Esophagus squamous epithelium (tissue), 5 donors: ENCODE data around the gene NOL11. TPM values are rescaled to one million over a fixed set of nuclear protein-coding genes. Genes with fewer than 3 reads are reported as not detected.
A peak's percentile ranks its signal among the peaks of the same experiment; 100 is the strongest.

Source experiments
- DNase-seq: peaks from one replicate; lab custom pipeline; 2025; lab: John Stamatoyannopoulos, UW
- H3K27ac ChIP-seq, 4 donors: fragments of 200-600 bp; sonication (generic); one replicate each; pipeline ENCODE4 v1.5.1; 2016 to 2019; ENCODE audit warnings: mild to moderate bottlenecking in 1 of 4
- H3K27me3 ChIP-seq, 4 donors: fragments of 200-600 bp; sonication (generic); 1 replicate in 3 of 4; 2 replicates in 1 of 4; pipeline versions ENCODE4 v1.5.1 to v1.6.0; 2017 to 2021; ENCODE audit warnings: antibody characterized with exemption in 1 of 4
- H3K36me3 ChIP-seq, 3 donors: fragments of 200-600 bp; sonication (generic); one replicate each; pipeline ENCODE4 v1.5.1; 2016 to 2019
- H3K4me1 ChIP-seq, 3 donors: fragments of 200-600 bp; sonication (generic); one replicate each; pipeline ENCODE4 v1.5.1; 2017 to 2019
- H3K4me3 ChIP-seq, 4 donors: fragments of 200-600 bp; sonication (generic); 1 replicate in 3 of 4; 2 replicates in 1 of 4; pipeline ENCODE4 v1.5.1; 2016 to 2019; ENCODE audit warnings: mild to moderate bottlenecking in 2 of 4, moderate library complexity in 1 of 4
- H3K9me3 ChIP-seq, 3 donors: fragments of 200-600 bp; sonication (generic); one replicate each; pipeline ENCODE4 v1.5.1; 2016 to 2019
- CTCF ChIP-seq, 6 experiments: fragments of 450-650 bp in 4 of 6; fragments of 200-600 bp in 2 of 6; sonication (generic) in 2 of 6; IDR thresholded peaks; one replicate each; pipeline ENCODE4 v1.5.1; 2016 to 2019; ENCODE audit warnings: antibody characterized with exemption in 6 of 6, mild to moderate bottlenecking in 4 of 6, moderate library complexity in 4 of 6
- POLR2A ChIP-seq, 4 donors: fragments of 450-650 bp; IDR thresholded peaks; one replicate each; pipeline ENCODE4 v1.6.1; 2017; ENCODE audit warnings: antibody characterized with exemption in 4 of 4, mild to moderate bottlenecking in 4 of 4, moderate library complexity in 3 of 4
- WGBS, 2 donors: methylation state at CpG; one replicate each; pipeline ENCODE4 v1.1.5; 2018; 5-methylcytosine and 5-hydroxymethylcytosine counted together
- intact Hi-C: fragments of 100-400 bp; cut with DNase I; formaldehyde crosslinking; loops from one replicate; pipeline ENCODE4 v1.15.0; 2022
- total RNA-seq, 4 donors: library from RNA; depleted of rRNA; stranded (reverse); fragments of >200 nt; gene quantifications; one replicate each; pipeline ENCODE4 v1.1.0, GENCODE V29; 2016
- donor health status: DM: yes; HTN: yes; CAD: no.

NOL11 gene
- total RNA-seq, 4 donors from 2014 or later, result 22.6 to 40.6 (median 35.1) TPM

GRCh38 chr17:67685351-67685750 is 32.4 kb upstream of the NOL11 start:
- no peak for DNase-seq
- TF ChIP-seq POLR2A (IDR thresholded peaks at IDR 0.05), result no peak
- no peak for TF ChIP-seq CTCF (IDR thresholded peaks at IDR 0.05)
- Histone ChIP-seq H3K4me3 (no peak overlapping the region), H3K36me3 (no peaks in the 10 kb centered on the region), H3K27me3 (no peaks in the 10 kb centered on the region), H3K4me1 (peaks cover 0 to 6% (median 0%) of the 10 kb centered on the region in 3 donors), H3K9me3 (no peaks in the 10 kb centered on the region), H3K27ac (no peak overlapping the region)
- intact Hi-C loops, result loop anchor here (5.0 kb wide), 1 partner anchor 308 kb away; the partner anchor contains the start of gene PITPNC1
- WGBS, 2 donors, result 93 to 98% methylated on average over 3 of the region's 3 CpGs

- Histone ChIP-seq H3K9me3 (no peaks in the 10 kb centered on the region), H3K27me3 (no peaks in the 10 kb centered on the region), H3K4me1 (peaks cover 0 to 6% (median 0%) of the 10 kb centered on the region in 3 donors), H3K27ac (no peak overlapping the region), H3K4me3 (no peak overlapping the region), H3K36me3 (no peaks in the 10 kb centered on the region)
- WGBS, 2 donors, result 82 to 83% methylated on average over 2 of the region's 2 CpGs
- intact Hi-C loops, result loop anchor here (5.0 kb wide), 1 partner anchor 309 kb away; the partner anchor contains the start of gene PITPNC1
- DNase-seq, result no peak
- no peak for TF ChIP-seq POLR2A (IDR thresholded peaks at IDR 0.05)
- TF ChIP-seq CTCF (IDR thresholded peaks at IDR 0.05), result no peak
These were observed 31.5 kb upstream of the NOL11 start for GRCh38 chr17:67686241-67686640.

GRCh38 chr17:67687511-67687910 is 30.2 kb upstream of the NOL11 start:
- DNase-seq, result no peak
- intact Hi-C loops, result loop anchor here (5.0 kb wide), 1 partner anchor 310 kb away; the partner anchor contains the start of gene PITPNC1

GRCh38 chr17:67689534-67690177 is 28.1 kb upstream of the NOL11 start:
- Histone ChIP-seq H3K36me3 (peaks cover 0 to 23% (median 0%) of the 10 kb centered on the region in 3 donors), H3K27me3 (no peaks in the 10 kb centered on the region), H3K27ac (no peak overlapping the region), H3K9me3 (no peaks in the 10 kb centered on the region), H3K4me1 (peaks cover 0 to 6% (median 0%) of the 10 kb centered on the region in 3 donors), H3K4me3 (no peak overlapping the region)
- 42 to 49% methylated on average over 2 of the region's 2 CpGs for WGBS, 2 donors
- DNase-seq, result no peak
- TF ChIP-seq POLR2A (IDR thresholded peaks at IDR 0.05) (no peak), CTCF (IDR thresholded peaks at IDR 0.05) (peak; percentile 60 to 91 (median 80))
- intact Hi-C loops, result loop anchor here (5.0 kb wide), 1 partner anchor 312 kb away; the partner anchor contains the start of gene PITPNC1

More at GRCh38 chr17:67687511-67687910, 30.2 kb upstream of the NOL11 start:
- H3K27me3 ChIP-seq, result no peaks in the 10 kb centered on the region
- no peak overlapping the region for H3K4me3 ChIP-seq
- no peak overlapping the region for H3K27ac ChIP-seq
- H3K36me3 ChIP-seq, result peaks cover 0 to 3% (median 0%) of the 10 kb centered on the region in 3 donors
- H3K9me3 ChIP-seq, result no peaks in the 10 kb centered on the region
- WGBS, 2 donors, result 89 to 96% methylated on average over 2 of the region's 2 CpGs
- peaks cover 0 to 6% (median 0%) of the 10 kb centered on the region in 3 donors for H3K4me1 ChIP-seq
- TF ChIP-seq POLR2A (IDR thresholded peaks at IDR 0.05) (no peak), CTCF (IDR thresholded peaks at IDR 0.05) (no peak)

- peaks cover 0 to 23% (median 0%) of the 10 kb centered on the region in 3 donors for H3K36me3 ChIP-seq
- H3K9me3 ChIP-seq, result no peaks in the 10 kb centered on the region
- no peak overlapping the region for H3K27ac ChIP-seq
- DNase-seq, result no peak
- intact Hi-C loops, result no loop called here
- H3K4me3 ChIP-seq, result no peak overlapping the region
- TF ChIP-seq CTCF (IDR thresholded peaks at IDR 0.05), result no peak
- H3K4me1 ChIP-seq, result peaks cover 0 to 6% (median 0%) of the 10 kb centered on the region in 3 donors
- H3K27me3 ChIP-seq, result no peaks in the 10 kb centered on the region
These were observed 23.9 kb upstream of the NOL11 start for GRCh38 chr17:67693811-67694210.
